ENCODE results near the gene SLX4IP. TPM values are rescaled to one million over a fixed set of nuclear protein-coding genes. Genes with fewer than 3 reads are reported as not detected.

SLX4IP gene
- total and polyA plus RNA-seq, 2 donors (not counting 3 experiments of a cell fraction or from before 2014, with no cell fraction given) = 1.9 to 4.5 TPM

DNA sequence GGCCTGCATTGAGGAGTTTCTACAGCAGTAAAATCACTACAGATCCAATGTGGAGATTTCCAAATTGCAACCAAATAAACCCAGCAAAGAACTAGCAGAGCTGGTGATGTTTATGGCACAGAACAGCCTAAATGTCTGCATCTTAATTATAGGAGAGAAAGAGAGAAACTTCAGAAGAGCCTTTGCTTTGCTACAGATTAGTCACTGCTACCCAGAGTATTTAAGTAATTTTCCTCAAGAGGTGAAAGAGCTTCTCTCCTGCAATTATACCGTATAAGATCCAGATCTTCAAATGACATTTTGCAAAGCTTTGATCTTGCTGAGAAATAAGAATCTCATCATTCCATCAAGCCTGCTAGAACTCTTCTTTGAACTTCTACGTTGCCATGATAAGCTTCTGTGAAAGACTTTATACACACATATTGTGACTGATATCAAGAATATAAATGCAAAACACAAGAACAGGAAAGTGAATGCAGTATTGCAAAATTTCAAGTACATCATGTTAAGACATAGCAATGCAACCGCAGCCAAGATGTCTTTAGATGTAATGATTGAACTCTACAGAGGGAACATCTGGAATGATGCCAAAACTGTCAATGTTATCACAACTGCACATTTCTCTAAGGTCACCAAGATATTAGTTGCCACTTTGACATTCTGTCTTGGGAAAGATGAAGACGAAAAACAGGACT, 49.1 kb upstream of the SLX4IP start:
- ChIA-PET CTCF (interaction anchor here (0.8 kb wide), 1 partner anchor 12 kb away, joined by 3 read pairs; no protein-coding TSS in a partner anchor), POLR2A (no interaction called here)
- no peak for FAIRE-seq
- H3K79me2 ChIP-seq (ENCODE audit: control insufficient read depth, insufficient read depth, low read length) = no peaks in the 10 kb centered on the region
- dilution Hi-C loops (cut with MboI; ENCODE audit: extremely low pct_ligation_motif_present, low sequenced_read_pairs) = no loop called here
- H3K9me3 ChIP-seq (replicated peaks; ENCODE audit: control insufficient read depth, insufficient read depth, low read length) = no peaks in the 10 kb centered on the region
- H3K4me3 ChIP-seq (replicated peaks in 1 of 3; ENCODE audit: insufficient read depth in 1 of 3, low read depth in 1 of 3, low read length in 3 of 3) = no peak overlapping the region
- peak; percentile 37 for DNase-seq (ENCODE audit: low read depth, low spot score)
- H4K20me1 ChIP-seq (replicated peaks; ENCODE audit: control insufficient read depth, extremely low read depth, insufficient read depth, low read length) = no peaks in the 10 kb centered on the region
- no peak overlapping the region for H3K4me2 ChIP-seq (ENCODE audit: insufficient read depth, low read length)
- no TSS peak for BruUV-seq (replicated peaks)
- TF ChIP-seq EZH2 (IDR thresholded peaks at IDR 0.05; ENCODE audit: borderline replicate concordance, low read depth, low read length, severe bottlenecking) (no peak), JUN (IDR thresholded peaks at IDR 0.05; ENCODE audit: borderline replicate concordance, insufficient read depth, insufficient read length, low read depth) (no peak), POLR2AphosphoS5 (IDR thresholded peaks at IDR 0.05; ENCODE audit: insufficient read depth, low read depth, low read length) (no peak), FOS (IDR thresholded peaks at IDR 0.05; ENCODE audit: borderline replicate concordance, insufficient read depth, low read length) (no peak), POLR2A (IDR thresholded peaks at IDR 0.05; ENCODE audit: low read depth, low read length) (no peak), MYC (IDR thresholded peaks at IDR 0.05; ENCODE audit: low read depth, low read length) (no peak), GATA2 (IDR thresholded peaks at IDR 0.05; ENCODE audit: insufficient read depth, insufficient read length, low read depth, low read length) (no peak)
- TF ChIP-seq, protein P1, sequence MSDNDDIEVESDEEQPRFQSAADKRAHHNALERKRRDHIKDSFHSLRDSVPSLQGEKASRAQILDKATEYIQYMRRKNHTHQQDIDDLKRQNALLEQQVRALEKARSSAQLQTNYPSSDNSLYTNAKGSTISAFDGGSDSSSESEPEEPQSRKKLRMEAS (IDR thresholded peaks at IDR 0.05; ENCODE audit: insufficient read depth, insufficient read length) = no peak
- TF ChIP-seq, protein P2, sequence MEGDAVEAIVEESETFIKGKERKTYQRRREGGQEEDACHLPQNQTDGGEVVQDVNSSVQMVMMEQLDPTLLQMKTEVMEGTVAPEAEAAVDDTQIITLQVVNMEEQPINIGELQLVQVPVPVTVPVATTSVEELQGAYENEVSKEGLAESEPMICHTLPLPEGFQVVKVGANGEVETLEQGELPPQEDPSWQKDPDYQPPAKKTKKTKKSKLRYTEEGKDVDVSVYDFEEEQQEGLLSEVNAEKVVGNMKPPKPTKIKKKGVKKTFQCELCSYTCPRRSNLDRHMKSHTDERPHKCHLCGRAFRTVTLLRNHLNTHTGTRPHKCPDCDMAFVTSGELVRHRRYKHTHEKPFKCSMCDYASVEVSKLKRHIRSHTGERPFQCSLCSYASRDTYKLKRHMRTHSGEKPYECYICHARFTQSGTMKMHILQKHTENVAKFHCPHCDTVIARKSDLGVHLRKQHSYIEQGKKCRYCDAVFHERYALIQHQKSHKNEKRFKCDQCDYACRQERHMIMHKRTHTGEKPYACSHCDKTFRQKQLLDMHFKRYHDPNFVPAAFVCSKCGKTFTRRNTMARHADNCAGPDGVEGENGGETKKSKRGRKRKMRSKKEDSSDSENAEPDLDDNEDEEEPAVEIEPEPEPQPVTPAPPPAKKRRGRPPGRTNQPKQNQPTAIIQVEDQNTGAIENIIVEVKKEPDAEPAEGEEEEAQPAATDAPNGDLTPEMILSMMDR (IDR thresholded peaks at IDR 0.05; ENCODE audit: extremely low read depth in 1 of 2, insufficient read depth in 1 of 2, low read depth in 1 of 2, low read length in 2 of 2) = no peak
- no peaks in the 10 kb centered on the region for H3K27me3 ChIP-seq (ENCODE audit: control insufficient read depth in 2 of 2, insufficient read depth in 2 of 2, low read length in 2 of 2)
- no peak overlapping the region for H2AFZ ChIP-seq (ENCODE audit: low read depth, low read length)
- H3K27ac ChIP-seq (ENCODE audit: insufficient read depth, low read depth, low read length) = no peak overlapping the region
- H3K36me3 ChIP-seq (ENCODE audit: control insufficient read depth in 2 of 2, extremely low read depth in 1 of 2, insufficient read depth in 2 of 2, low read length in 2 of 2) = no peaks in the 10 kb centered on the region
- H3K9ac ChIP-seq (replicated peaks; ENCODE audit: extremely low read depth, insufficient read depth, low read length) = no peak overlapping the region
- H3K4me1 ChIP-seq (ENCODE audit: control insufficient read depth, extremely low read depth, insufficient read depth, low read length) = no peaks in the 10 kb centered on the region
- intact Hi-C loops (cut with micrococcal nuclease) = no loop called here
- H3K9me1 ChIP-seq (replicated peaks; ENCODE audit: control insufficient read depth, extremely low read depth, insufficient read depth, low read length) = no peaks in the 10 kb centered on the region
